HG03060 (cell line): ENCODE results near the gene LRRC27.
"Not testable (repeated sequence)": the region's sequence is repeated elsewhere in the genome, so short reads cannot be mapped to it uniquely, and the experiment has no call there.

Source experiments
- ATAC-seq: cut with Tn5 transposase; IDR thresholded peaks from one replicate; pipeline ENCODE4 v1.9.1; 2021; ENCODE audit warnings: low read depth, moderate number of reproducible peaks; ENCODE audit not compliant: unreplicated experiment

LRRC27 gene

GRCh38 chr10:132385721-132386418 is 53.9 kb downstream of the LRRC27 start:
- ATAC-seq: no peak

GRCh38 chr10:132386419-132386831 is 54.4 kb downstream of the LRRC27 start:
- no peak for ATAC-seq

- ATAC-seq: not testable (repeated sequence)
These were observed 54.9 kb downstream of the LRRC27 start for GRCh38 chr10:132386896-132387295.

- no peak for ATAC-seq
These were observed 55.8 kb downstream of the LRRC27 start for GRCh38 chr10:132387764-132388210.

GRCh38 chr10:132388891-132389432 is 57.0 kb downstream of the LRRC27 start:
- ATAC-seq: no peak

GRCh38 chr10:132389433-132390169 is 57.6 kb downstream of the LRRC27 start:
- ATAC-seq: no peak

GRCh38 chr10:132390170-132390920 is 58.4 kb downstream of the LRRC27 start:
- no peak for ATAC-seq

GRCh38 chr10:132390921-132391675 is 59.1 kb downstream of the LRRC27 start:
- no peak for ATAC-seq

GRCh38 chr10:132391676-132392020 is 59.7 kb downstream of the LRRC27 start:
- ATAC-seq: no peak

GRCh38 chr10:132392184-132392800 is 60.3 kb downstream of the LRRC27 start:
- ATAC-seq: no peak

- ATAC-seq: no peak
These were observed 61.1 kb downstream of the LRRC27 start for GRCh38 chr10:132392811-132393694.

GRCh38 chr10:132393695-132394181 is 61.7 kb downstream of the LRRC27 start:
- no peak for ATAC-seq

GRCh38 chr10:132394201-132394811 is 62.3 kb downstream of the LRRC27 start:
- ATAC-seq: no peak

- ATAC-seq: no peak
These were observed 63.1 kb downstream of the LRRC27 start for GRCh38 chr10:132394936-132395703.

GRCh38 chr10:132395704-132396493 is 63.9 kb downstream of the LRRC27 start:
- no peak for ATAC-seq

GRCh38 chr10:132396494-132397035 is 64.6 kb downstream of the LRRC27 start:
- no peak for ATAC-seq
